ENCODE data around the gene IKZF2.

The IKZF2 gene

GRCh38 chr2:213151437-213152064 is at the start of gene IKZF2:
Gene IKZF2, minus strand, starts transcription at chr2:213151612. Its CDS starts 2,983 bp downstream, at chr2:213148629.
- peak; percentile 59 for DNase-seq

GRCh38 chr2:213199871-213200270 is 48.5 kb upstream of the IKZF2 start:
- no peak for DNase-seq

DNA sequence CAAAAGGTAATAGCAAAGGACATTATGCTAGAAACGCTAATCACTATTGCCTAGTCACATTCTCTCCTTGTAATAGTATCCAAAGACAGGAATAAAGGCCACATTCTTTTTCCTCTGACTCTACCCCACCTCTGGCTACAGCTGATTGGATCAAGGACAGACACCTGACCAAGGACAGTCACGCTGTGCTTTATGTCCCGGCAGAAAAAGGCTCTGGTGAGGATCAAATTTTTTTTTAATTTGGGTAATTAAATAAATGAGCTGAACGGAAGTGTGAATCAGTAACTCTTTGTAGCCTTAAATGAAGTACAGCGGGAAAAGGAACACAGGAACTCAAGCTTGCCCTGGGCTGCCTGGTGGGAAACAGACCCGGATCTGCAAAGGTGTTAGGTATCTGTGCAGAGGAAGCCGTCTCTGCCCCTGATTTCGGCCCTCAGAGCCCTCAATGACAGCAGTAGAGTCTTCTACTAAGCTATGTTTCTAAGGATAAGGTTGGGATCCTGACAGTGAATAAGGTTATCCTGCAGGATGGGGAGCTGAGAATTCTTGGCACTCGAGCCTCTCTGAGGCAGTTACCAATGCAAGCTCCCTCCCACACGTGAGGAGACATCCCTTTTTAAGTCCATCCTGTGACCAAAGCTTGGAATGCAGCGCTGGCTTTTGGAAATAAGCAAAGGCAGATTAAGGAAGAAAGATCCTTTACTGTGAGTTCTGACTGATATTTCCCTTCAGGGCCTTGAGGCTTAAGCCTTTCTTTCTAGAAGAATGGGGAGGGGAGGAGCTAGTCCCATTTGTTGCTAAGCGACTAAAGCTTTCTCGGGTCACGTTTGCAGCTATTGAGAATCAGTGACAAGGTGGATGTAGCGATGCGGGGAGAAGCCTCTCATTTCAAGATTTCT is 37.8 kb upstream of the IKZF2 start:
- DNase-seq = no peak

GRCh38 chr2:213188533-213188867 is 37.1 kb upstream of the IKZF2 start:
- no peak for DNase-seq

GRCh38 chr2:213187833-213188532 is 36.6 kb upstream of the IKZF2 start:
- no peak for DNase-seq

GRCh38 chr2:213187386-213187785 is 36.0 kb upstream of the IKZF2 start:
- no peak for DNase-seq

DNA sequence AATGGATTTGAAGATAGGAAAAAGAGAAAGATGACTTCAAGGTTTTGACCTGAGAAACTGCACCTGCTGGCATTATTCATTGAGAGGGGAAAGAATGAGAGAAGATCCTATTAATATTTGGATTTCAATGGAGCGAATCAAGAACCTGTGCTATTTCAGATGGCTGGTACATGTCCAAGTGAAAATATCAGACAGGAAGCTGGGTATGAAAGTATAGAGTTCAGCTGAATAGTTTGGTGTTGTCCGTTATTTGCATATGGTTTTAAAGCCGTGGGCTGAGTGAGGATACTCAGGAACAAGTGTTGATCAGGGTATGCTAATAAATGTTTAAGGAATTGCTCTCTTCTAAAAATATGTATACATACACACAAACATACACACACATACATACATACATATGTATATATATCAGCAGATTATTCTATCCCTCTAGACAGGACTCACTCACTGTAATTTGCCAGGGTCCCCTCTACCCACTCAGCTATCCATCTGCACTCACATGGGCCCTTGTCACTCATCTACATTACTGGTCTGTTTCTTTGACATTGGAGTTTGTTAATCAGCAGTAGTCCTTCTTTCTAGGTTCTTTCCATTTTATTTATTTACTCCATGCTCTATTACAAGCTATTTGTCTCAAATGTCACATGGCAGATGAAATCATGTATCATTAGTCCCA is 33.9 kb upstream of the IKZF2 start:
- DNase-seq = no peak

GRCh38 chr2:213181712-213182111 is 30.3 kb upstream of the IKZF2 start:
- no peak for DNase-seq

GRCh38 chr2:213177679-213178078 is 26.3 kb upstream of the IKZF2 start:
- DNase-seq = no peak

DNA sequence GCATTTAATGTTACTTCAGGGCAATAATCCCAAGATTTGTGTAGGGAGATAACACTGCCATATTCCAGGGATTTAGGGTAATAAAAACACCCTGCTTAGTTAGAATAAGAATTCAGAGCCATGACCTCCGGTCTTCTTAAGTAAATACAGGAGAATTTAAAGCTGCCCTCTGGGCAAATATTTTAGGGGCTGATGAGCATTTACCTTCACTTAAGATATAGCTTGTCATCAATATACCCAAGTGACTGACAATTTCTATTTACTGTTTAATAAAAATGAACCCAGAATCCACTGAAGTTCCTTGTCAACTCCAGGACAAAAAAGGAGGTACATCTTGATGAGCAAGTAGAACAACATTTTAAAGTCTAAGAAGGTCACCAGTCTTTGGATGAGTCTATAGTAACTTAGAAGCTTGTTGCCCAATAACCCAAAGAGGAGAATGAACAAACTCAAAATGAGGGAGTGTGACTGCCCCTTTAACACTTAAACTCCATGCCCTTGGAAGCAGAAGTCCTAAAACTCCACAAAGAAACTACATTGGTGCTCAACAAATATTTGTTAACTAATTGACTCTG is 24.3 kb upstream of the IKZF2 start:
- DNase-seq = no peak

GRCh38 chr2:213172641-213173040 is 21.2 kb upstream of the IKZF2 start:
- DNase-seq = no peak

- no peak for DNase-seq
Measured at GRCh38 chr2:213171147-213171546, 19.7 kb upstream of the IKZF2 start.

DNA sequence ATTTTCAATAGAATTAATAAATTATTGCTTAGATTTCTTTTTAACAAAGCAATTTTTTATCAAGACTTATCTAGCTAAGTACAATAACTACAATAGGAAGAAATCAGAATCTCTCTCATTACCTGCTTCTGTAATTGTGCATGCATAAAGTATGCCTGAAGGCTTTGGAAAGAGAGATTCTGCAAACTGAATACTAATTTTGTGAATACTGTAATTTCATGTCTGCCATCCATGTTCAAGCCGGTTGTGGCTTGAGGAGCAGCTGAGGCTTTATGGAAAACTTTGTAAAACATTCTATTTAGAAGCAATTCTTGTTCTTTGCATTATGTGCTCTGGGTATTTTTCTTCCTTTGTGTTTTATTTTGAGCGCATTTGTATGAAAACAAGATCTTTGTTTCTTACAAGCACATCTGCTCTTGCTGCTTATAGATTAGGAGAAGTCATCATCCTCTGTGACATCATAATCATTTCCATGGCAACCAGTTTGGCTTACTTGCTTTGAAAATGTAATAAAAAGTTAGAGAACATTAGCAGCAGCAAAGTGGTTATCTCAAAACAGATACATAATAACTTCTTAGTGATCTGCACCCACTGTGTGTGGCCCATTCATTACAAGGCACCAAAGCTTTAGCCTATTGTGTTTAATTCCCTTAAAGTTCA is 16.0 kb upstream of the IKZF2 start:
- no peak for DNase-seq

DNA sequence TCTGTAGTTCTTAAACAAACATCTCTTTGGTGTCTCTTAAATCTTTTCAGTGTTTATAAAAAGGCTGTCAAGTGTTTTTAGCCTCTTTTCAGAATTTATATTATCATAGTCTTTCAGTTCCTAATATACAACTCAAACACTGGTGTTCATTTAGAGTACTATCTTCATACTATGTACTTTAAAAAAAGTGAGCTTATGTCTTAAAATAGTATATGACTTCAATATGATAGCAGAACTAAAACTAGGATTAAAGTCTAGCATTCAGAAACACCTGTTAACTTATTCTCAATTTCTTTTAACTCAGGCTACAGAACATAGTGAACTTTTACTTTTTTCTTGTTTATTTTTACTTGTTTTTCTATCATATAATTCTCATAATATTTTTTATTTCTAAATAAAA is 14.7 kb upstream of the IKZF2 start:
- DNase-seq = no peak

DNA sequence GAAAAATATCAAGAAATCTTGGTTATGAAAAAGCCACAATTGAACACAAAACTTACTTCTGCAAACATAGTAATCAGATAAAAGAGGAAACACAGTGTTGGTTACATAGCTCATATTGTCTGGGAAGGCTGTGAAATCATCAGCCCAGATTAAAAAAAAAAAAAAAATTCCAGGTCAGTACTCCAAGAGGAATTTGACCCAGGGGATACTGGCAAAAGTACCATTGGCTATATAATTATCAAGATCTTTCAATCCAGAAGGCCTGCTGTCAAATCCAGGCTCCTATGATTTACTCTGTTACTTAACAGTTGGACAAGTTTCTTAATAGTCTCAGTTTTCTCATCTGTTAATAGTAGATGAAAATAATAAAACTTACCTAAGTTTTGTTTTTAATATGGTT is 12.9 kb upstream of the IKZF2 start:
- no peak for DNase-seq

DNA sequence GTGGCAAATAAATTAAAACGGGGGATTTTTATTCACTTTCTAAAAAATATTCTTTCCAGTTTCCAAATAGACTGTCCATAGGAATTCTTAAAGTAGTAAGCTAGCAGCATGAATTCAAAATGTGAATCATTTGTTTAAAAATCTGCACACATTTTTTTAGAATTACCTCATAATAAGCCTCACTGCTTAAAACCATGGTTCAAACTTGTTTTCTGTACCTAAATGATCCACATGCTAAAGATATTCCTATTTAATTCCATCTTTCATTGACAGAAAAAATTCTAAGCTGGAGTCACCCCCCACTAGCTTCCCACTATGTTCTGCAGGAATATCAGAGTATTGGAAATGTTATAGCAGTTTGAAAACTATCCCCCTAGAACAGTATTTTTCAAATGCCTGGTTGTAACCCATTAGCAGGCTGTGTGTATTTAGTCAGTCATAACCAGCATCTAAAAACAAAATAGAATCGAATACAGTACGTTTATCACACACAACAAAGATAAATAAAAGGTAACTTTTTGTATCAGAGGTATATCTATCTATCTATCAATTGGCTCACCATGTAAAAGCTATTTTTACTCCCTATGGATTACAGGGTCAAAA is 11.2 kb upstream of the IKZF2 start:
- DNase-seq = no peak

DNA sequence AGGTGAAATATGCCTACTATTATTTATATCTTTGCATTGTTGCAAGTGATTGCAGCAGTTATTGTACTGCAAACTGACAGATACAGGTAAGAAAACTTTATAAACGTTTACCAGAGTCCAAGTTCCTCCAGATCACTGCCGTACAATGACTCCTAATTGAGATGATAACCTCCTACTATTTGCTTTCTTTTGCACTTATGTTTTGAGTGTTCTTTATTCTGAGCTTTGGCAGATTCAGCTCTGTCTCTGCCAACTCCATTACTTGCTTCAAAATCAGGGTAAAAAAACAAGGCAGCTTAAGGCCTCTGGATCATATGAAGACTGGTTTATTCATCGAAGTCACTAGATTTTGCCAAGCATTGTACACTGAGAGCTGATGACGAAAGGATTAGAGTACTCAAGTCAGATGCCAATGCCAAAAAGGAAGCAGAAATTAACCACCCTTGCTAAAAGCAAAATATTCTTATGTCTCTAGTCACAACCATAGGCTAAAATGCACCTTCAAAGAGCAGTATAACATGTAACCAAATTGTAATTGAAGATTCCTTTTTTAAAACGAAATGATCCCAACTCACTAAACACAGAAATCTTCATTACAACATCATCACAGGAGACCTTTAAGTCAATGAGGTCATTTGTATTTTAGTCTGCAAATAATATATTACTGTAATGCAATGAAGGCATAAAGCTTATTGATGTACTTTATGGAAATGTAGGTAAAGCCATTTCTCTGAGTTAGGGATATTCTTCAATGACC is 10.5 kb upstream of the IKZF2 start:
- DNase-seq = no peak

GRCh38 chr2:213159768-213160167 is 8.4 kb upstream of the IKZF2 start:
- DNase-seq = no peak

DNA sequence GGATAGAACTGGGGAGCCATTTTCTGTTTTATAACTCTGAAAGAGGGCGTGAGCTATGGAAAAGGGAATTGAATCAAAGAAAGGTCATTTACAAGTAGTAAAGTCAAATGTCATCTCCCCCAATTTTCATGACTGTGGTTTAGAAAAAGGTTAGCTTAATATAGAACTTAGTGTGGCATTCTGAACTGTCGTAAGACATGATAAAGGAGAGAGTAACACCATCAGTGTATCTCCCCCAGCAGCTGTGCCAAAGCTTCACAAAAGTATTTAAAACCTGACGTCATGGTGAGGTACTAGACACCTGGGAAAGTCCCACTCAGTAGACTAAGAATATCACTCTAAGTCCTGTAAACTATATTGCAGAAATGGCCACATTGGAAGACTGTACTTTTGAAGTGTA is 5.8 kb upstream of the IKZF2 start:
- DNase-seq = no peak

- DNase-seq = no peak
Measured at GRCh38 chr2:213156717-213157116, 5.3 kb upstream of the IKZF2 start.

DNA sequence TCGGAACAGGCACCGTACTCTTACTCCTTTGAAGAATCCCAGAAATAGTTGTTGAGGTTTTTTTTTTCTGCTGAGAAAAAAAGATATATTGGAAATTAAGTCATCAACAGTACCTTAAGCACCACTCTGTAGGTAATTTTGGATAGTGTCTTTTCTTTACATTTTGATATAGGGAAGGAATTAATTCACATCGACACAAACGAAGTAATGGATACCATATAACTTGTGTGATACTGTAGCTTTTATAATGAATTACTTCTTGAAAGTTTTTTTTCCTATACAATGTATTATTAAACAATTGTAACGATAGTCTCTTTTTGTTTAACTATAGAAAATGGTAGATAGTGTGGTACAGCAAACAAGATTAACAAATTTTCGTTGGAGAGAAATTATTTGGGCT is 1.5 kb upstream of the IKZF2 start:
- DNase-seq = no peak
